ENCODE measurements around the gene AVPI1.

The AVPI1 gene

GRCh38 chr10:97633921-97634320, 53.1 kb downstream of the AVPI1 start:
- Histone ChIP-seq H3K9me3 (ENCODE audit: insufficient read depth, low read length) (no peaks in the 10 kb centered on the region), H3K9ac (ENCODE audit: low read length) (peak overlapping the region; percentile 73), H3K79me2 (ENCODE audit: low read length) (no peaks in the 10 kb centered on the region), H3K4me1 (ENCODE audit: low read length) (peaks cover 11% of the 10 kb centered on the region), H3K4me2 (ENCODE audit: low read length) (peak overlapping the region; percentile 98), H3K27ac (ENCODE audit: low read length) (no peak overlapping the region), H3K36me3 (replicated peaks; ENCODE audit: low read depth, low read length) (no peaks in the 10 kb centered on the region), H4K20me1 (ENCODE audit: insufficient read depth, low read length) (no peaks in the 10 kb centered on the region), H3K4me3 (ENCODE audit: low read length) (peak overlapping the region; percentile 97), H3K27me3 (ENCODE audit: low read depth, low read length) (no peaks in the 10 kb centered on the region), H2AFZ (ENCODE audit: low read depth, low read length) (peak overlapping the region; percentile 99)
- TF ChIP-seq EZH2phosphoT487 (IDR thresholded peaks at IDR 0.05; ENCODE audit: low read depth): no peak
- TF ChIP-seq, protein P1, sequence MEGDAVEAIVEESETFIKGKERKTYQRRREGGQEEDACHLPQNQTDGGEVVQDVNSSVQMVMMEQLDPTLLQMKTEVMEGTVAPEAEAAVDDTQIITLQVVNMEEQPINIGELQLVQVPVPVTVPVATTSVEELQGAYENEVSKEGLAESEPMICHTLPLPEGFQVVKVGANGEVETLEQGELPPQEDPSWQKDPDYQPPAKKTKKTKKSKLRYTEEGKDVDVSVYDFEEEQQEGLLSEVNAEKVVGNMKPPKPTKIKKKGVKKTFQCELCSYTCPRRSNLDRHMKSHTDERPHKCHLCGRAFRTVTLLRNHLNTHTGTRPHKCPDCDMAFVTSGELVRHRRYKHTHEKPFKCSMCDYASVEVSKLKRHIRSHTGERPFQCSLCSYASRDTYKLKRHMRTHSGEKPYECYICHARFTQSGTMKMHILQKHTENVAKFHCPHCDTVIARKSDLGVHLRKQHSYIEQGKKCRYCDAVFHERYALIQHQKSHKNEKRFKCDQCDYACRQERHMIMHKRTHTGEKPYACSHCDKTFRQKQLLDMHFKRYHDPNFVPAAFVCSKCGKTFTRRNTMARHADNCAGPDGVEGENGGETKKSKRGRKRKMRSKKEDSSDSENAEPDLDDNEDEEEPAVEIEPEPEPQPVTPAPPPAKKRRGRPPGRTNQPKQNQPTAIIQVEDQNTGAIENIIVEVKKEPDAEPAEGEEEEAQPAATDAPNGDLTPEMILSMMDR (IDR thresholded peaks at IDR 0.05; ENCODE audit: low read depth, low read length): no peak; the same call in 1 of the 2 replicates

- peak within 1 kb of the TSS; percentile 98 for H3K4me2 ChIP-seq (ENCODE audit: low read length)
- H3K79me2 ChIP-seq (ENCODE audit: low read length): no peaks in the 10 kb centered on the region
- no peaks in the 10 kb centered on the region for H3K27me3 ChIP-seq (ENCODE audit: low read depth, low read length)
- peak within 1 kb of the TSS; percentile 73 for H3K9ac ChIP-seq (ENCODE audit: low read length)
- TF ChIP-seq, protein P1 (IDR thresholded peaks at IDR 0.05; ENCODE audit: low read depth, low read length): no peak
- TF ChIP-seq EZH2phosphoT487 (IDR thresholded peaks at IDR 0.05; ENCODE audit: low read depth): no peak
- H3K27ac ChIP-seq (ENCODE audit: low read length): no peak within 1 kb of the TSS
- peak within 1 kb of the TSS; percentile 97 for H3K4me3 ChIP-seq (ENCODE audit: low read length)
- H4K20me1 ChIP-seq (ENCODE audit: insufficient read depth, low read length): no peaks in the 10 kb centered on the region
- H3K36me3 ChIP-seq (replicated peaks; ENCODE audit: low read depth, low read length): no peaks in the 10 kb centered on the region
- H3K4me1 ChIP-seq (ENCODE audit: low read length): peaks cover 4% of the 10 kb centered on the region
- peak within 1 kb of the TSS; percentile 99 for H2AFZ ChIP-seq (ENCODE audit: low read depth, low read length)
- H3K9me3 ChIP-seq (ENCODE audit: insufficient read depth, low read length): no peaks in the 10 kb centered on the region
Observed at GRCh38 chr10:97632949-97633884, 53.8 kb downstream of the AVPI1 start, which contains the start of gene MORN4. TSS of gene MORN4 (minus strand) at chr10:97633500. CDS start at chr10:97619653, 13,847 bp downstream.

GRCh38 chr10:97631098-97631497, 55.9 kb downstream of the AVPI1 start:
- no peak overlapping the region for H3K9ac ChIP-seq (ENCODE audit: low read length)
- no peaks in the 10 kb centered on the region for H4K20me1 ChIP-seq (ENCODE audit: insufficient read depth, low read length)
- H3K4me3 ChIP-seq (ENCODE audit: low read length): no peak overlapping the region
- no peak overlapping the region for H2AFZ ChIP-seq (ENCODE audit: low read depth, low read length)
- no peaks in the 10 kb centered on the region for H3K79me2 ChIP-seq (ENCODE audit: low read length)
- no peaks in the 10 kb centered on the region for H3K9me3 ChIP-seq (ENCODE audit: insufficient read depth, low read length)
- H3K27me3 ChIP-seq (ENCODE audit: low read depth, low read length): no peaks in the 10 kb centered on the region
- H3K4me1 ChIP-seq (ENCODE audit: low read length): peaks cover 3% of the 10 kb centered on the region; the same call in 1 of the 2 replicates
- TF ChIP-seq EZH2phosphoT487 (IDR thresholded peaks at IDR 0.05; ENCODE audit: low read depth): no peak
- TF ChIP-seq, protein P1 (IDR thresholded peaks at IDR 0.05; ENCODE audit: low read depth, low read length): no peak
- H3K4me2 ChIP-seq (ENCODE audit: low read length): no peak overlapping the region
- no peak overlapping the region for H3K27ac ChIP-seq (ENCODE audit: low read length)
- H3K36me3 ChIP-seq (replicated peaks; ENCODE audit: low read depth, low read length): no peaks in the 10 kb centered on the region

GRCh38 chr10:97629289-97629688, 57.8 kb downstream of the AVPI1 start:
- H4K20me1 ChIP-seq (ENCODE audit: insufficient read depth, low read length): no peaks in the 10 kb centered on the region
- no peaks in the 10 kb centered on the region for H3K9me3 ChIP-seq (ENCODE audit: insufficient read depth, low read length)
- no peak overlapping the region for H3K4me2 ChIP-seq (ENCODE audit: low read length)
- H2AFZ ChIP-seq (ENCODE audit: low read depth, low read length): no peak overlapping the region
- no peak overlapping the region for H3K27ac ChIP-seq (ENCODE audit: low read length)
- no peaks in the 10 kb centered on the region for H3K79me2 ChIP-seq (ENCODE audit: low read length)
- H3K36me3 ChIP-seq (replicated peaks; ENCODE audit: low read depth, low read length): no peaks in the 10 kb centered on the region
- no peaks in the 10 kb centered on the region for H3K27me3 ChIP-seq (ENCODE audit: low read depth, low read length)
- H3K9ac ChIP-seq (ENCODE audit: low read length): no peak overlapping the region
- H3K4me1 ChIP-seq (ENCODE audit: low read length): peaks cover 3% of the 10 kb centered on the region; the same call in 1 of the 2 replicates
- TF ChIP-seq EZH2phosphoT487 (IDR thresholded peaks at IDR 0.05; ENCODE audit: low read depth): no peak
- TF ChIP-seq, protein P1 (IDR thresholded peaks at IDR 0.05; ENCODE audit: low read depth, low read length): no peak
- no peak overlapping the region for H3K4me3 ChIP-seq (ENCODE audit: low read length)

All from OCI-LY3 (cell line).